GM18520 (cell line): ENCODE results near the gene RALGPS2.

ENCODE experiments used
- ATAC-seq: cut with Tn5 transposase; IDR thresholded peaks from one replicate; pipeline ENCODE4 v1.9.1; 2021; ENCODE audit not compliant: unreplicated experiment

Gene RALGPS2

GRCh38 chr1:178724728-178725465, at the start of gene RALGPS2:
TSS of gene RALGPS2 (plus strand) at chr1:178725244. CDS start at chr1:178776765, 51,521 bp downstream.
- peak; percentile 45 for ATAC-seq

GRCh38 chr1:178679237-178679636, 45.8 kb upstream of the RALGPS2 start:
- no peak for ATAC-seq

- ATAC-seq: no peak
Measured at GRCh38 chr1:178682429-178682828, 42.6 kb upstream of the RALGPS2 start.

- ATAC-seq: no peak
Measured at GRCh38 chr1:178682886-178683285, 42.2 kb upstream of the RALGPS2 start.

GRCh38 chr1:178683291-178683690, 41.8 kb upstream of the RALGPS2 start:
- no peak for ATAC-seq

- no peak for ATAC-seq
Measured at GRCh38 chr1:178684111-178684510, 40.9 kb upstream of the RALGPS2 start.

GRCh38 chr1:178684542-178685000, 40.5 kb upstream of the RALGPS2 start:
- ATAC-seq: peak; percentile 70

- no peak for ATAC-seq
Measured at GRCh38 chr1:178686407-178686806, 38.6 kb upstream of the RALGPS2 start.

- ATAC-seq: no peak
Measured at GRCh38 chr1:178688244-178688643, 36.8 kb upstream of the RALGPS2 start.

- ATAC-seq: no peak
Measured at GRCh38 chr1:178689769-178690168, 35.3 kb upstream of the RALGPS2 start.

- ATAC-seq: no peak
Measured at GRCh38 chr1:178690496-178690895, 34.5 kb upstream of the RALGPS2 start.

- ATAC-seq: no peak
Measured at GRCh38 chr1:178692564-178693327, 32.3 kb upstream of the RALGPS2 start.

- ATAC-seq: no peak
Measured at GRCh38 chr1:178693366-178693765, 31.7 kb upstream of the RALGPS2 start.

- ATAC-seq: no peak
Measured at GRCh38 chr1:178694923-178695525, 30.0 kb upstream of the RALGPS2 start.

GRCh38 chr1:178702146-178702545, 22.9 kb upstream of the RALGPS2 start:
- ATAC-seq: no peak

GRCh38 chr1:178704833-178705232, 20.2 kb upstream of the RALGPS2 start:
- ATAC-seq: no peak

- no peak for ATAC-seq
Measured at GRCh38 chr1:178706432-178706831, 18.6 kb upstream of the RALGPS2 start.

GRCh38 chr1:178713259-178713658, 11.8 kb upstream of the RALGPS2 start:
- ATAC-seq: no peak

- ATAC-seq: no peak
Measured at GRCh38 chr1:178714453-178714852, 10.6 kb upstream of the RALGPS2 start.

- no peak for ATAC-seq
Measured at GRCh38 chr1:178716111-178716510, 8.9 kb upstream of the RALGPS2 start.

GRCh38 chr1:178718520-178718919, 6.5 kb upstream of the RALGPS2 start:
- ATAC-seq: no peak

- no peak for ATAC-seq
Measured at GRCh38 chr1:178723546-178723945, 1.5 kb upstream of the RALGPS2 start.
